HCT116 (cell line): ENCODE measurements around the gene VWA1. TPM values are rescaled to one million over a fixed set of nuclear protein-coding genes. Genes with fewer than 3 reads are reported as not detected.
A peak's percentile ranks its signal among the peaks of the same experiment; 100 is the strongest.

Experiments used
- ATAC-seq: fragments of 200-7000 bp; cut with Tn5 transposase; 2 replicates; pipeline ENCODE4 v1.9.1; 2020; ENCODE audit warnings: mild to moderate bottlenecking, moderate library complexity
- BruUV-seq: library from RNA; stranded (reverse); fragments of 400-500 nt; replicated peaks from 2 replicates; lab custom pipeline; 2021; lab: Mats Ljungman, UMichigan
- CTCF ChIA-PET: fragments of 300-600 bp; sonication (Branson Sonifier 250); formaldehyde crosslinking; loops from one replicate; lab custom pipeline; 2021; ENCODE audit warnings: antibody characterized with exemption; lab: Charles Lee
- POLR2A ChIA-PET: fragments of 300-600, 350-600 bp; sonication (Branson Sonifier 250); formaldehyde crosslinking; loops from one replicate; lab custom pipeline; 2021; ENCODE audit warnings: antibody characterized with exemption; lab: Charles Lee
- RAD21 ChIA-PET, 2 experiments: fragments of 300-600 bp; sonication (Branson Sonifier 250); formaldehyde crosslinking; loops; one replicate each; lab custom pipeline; 2023; ENCODE audit warnings: low total read pairs in 2 of 2; ENCODE audit not compliant: uncharacterized antibody in 2 of 2, unreplicated experiment in 2 of 2, low non-redundant PET in 1 of 2; lab: Charles Lee
- DNase-seq: peaks from one replicate; pipeline ENCODE4 v3.0.0-alpha.2; 2010; ENCODE audit warnings: low read depth, low spot score
- H2AFZ ChIP-seq: fragments of 200-600 bp; shearing (Covaris generic), sonication (generic); 2 replicates; pipeline ENCODE4 v1.6.1; 2017; ENCODE audit warnings: low read depth, mixed run types, mixed read lengths, antibody characterized with exemption, low read length; ENCODE audit not compliant: poor library complexity, severe bottlenecking
- H3K27ac ChIP-seq: 2 replicates; pipeline ENCODE4 v1.5.1; 2012; ENCODE audit warnings: low read depth, low read length
- H3K27me3 ChIP-seq: fragments of 200-600 bp; sonication (generic); 2 replicates; pipeline ENCODE4 v1.6.1; 2016; ENCODE audit warnings: mixed run types, low read length, mixed read lengths; ENCODE audit not compliant: insufficient read depth
- H3K36me3 ChIP-seq, 2 experiments: fragments of 200-500 bp in 1 of 2; fragments of 200-600 bp in 1 of 2; sonication (Bioruptor generic) in 1 of 2; sonication (generic) in 1 of 2; 2 replicates each; pipeline versions ENCODE4 v1.5.1 to v1.6.1; 2014 to 2016; ENCODE audit warnings: low read length in 2 of 2, inconsistent platforms in 1 of 2, mixed read lengths in 1 of 2, mixed run types in 1 of 2; ENCODE audit not compliant: insufficient read depth in 2 of 2, control insufficient read depth in 1 of 2
- H3K4me1 ChIP-seq, 2 experiments: fragments of 200-600 bp in 1 of 2; sonication (generic) in 1 of 2; 2 replicates each; pipeline versions ENCODE4 v1.5.1 to v1.6.1; 2012 to 2017; ENCODE audit warnings: low read length in 2 of 2, inconsistent platforms in 1 of 2, mild to moderate bottlenecking in 1 of 2, mixed read lengths in 1 of 2, mixed run types in 1 of 2, moderate library complexity in 1 of 2; ENCODE audit not compliant: insufficient read depth in 2 of 2, control insufficient read depth in 1 of 2
- H3K4me2 ChIP-seq: fragments of 200-600 bp; sonication (generic); 2 replicates; pipeline ENCODE4 v1.6.1; 2017; ENCODE audit warnings: mixed run types, low read length, mixed read lengths
- H3K4me3 ChIP-seq, 2 experiments: fragments of 200-600 bp in 1 of 2; sonication (generic) in 1 of 2; replicated peaks in 1 of 2; 2 replicates each; pipeline ENCODE4 v1.5.1; 2011 to 2016; ENCODE audit warnings: low read length in 2 of 2, control low read depth in 1 of 2, low read depth in 1 of 2, mild to moderate bottlenecking in 1 of 2, mixed read lengths in 1 of 2, mixed run types in 1 of 2
- H3K79me2 ChIP-seq: fragments of 200-600 bp; sonication (generic); 2 replicates; pipeline ENCODE4 v1.6.1; 2017; ENCODE audit warnings: mild to moderate bottlenecking, mixed run types, low read length, moderate library complexity, mixed read lengths; ENCODE audit not compliant: insufficient read depth
- H3K9ac ChIP-seq: fragments of 200-600 bp; sonication (generic); 2 replicates; pipeline ENCODE4 v1.6.1; 2016; ENCODE audit warnings: low read length, mixed read lengths
- H3K9me2 ChIP-seq: fragments of 200-600 bp; sonication (generic), shearing (Covaris generic); 2 replicates; pipeline ENCODE4 v1.6.1; 2017; ENCODE audit warnings: mixed run types, mild to moderate bottlenecking, moderate library complexity; ENCODE audit not compliant: insufficient read depth
- H3K9me3 ChIP-seq, 2 experiments: fragments of 200-500 bp in 1 of 2; fragments of 200-600 bp in 1 of 2; sonication (Bioruptor generic) in 1 of 2; sonication (generic) in 1 of 2; 2 replicates each; pipeline ENCODE4 v1.6.1; 2014 to 2017; ENCODE audit warnings: low read length in 2 of 2, mixed read lengths in 2 of 2, inconsistent platforms in 1 of 2, low read depth in 1 of 2, mild to moderate bottlenecking in 1 of 2, mixed run types in 1 of 2, moderate library complexity in 1 of 2; ENCODE audit not compliant: control insufficient read depth in 1 of 2, insufficient read depth in 1 of 2
- H4K20me1 ChIP-seq: fragments of 200-600 bp; sonication (generic), shearing (Covaris generic); 2 replicates; pipeline ENCODE4 v1.6.1; 2017; ENCODE audit warnings: mixed run types, mild to moderate bottlenecking, moderate library complexity; ENCODE audit not compliant: insufficient read depth
- CBX3 ChIP-seq: IDR thresholded peaks from 2 replicates; pipeline ENCODE4 v1.6.1; 2012; ENCODE audit warnings: low read depth
- CEBPB ChIP-seq: IDR thresholded peaks from 2 replicates; pipeline ENCODE4 v1.6.1; 2012; ENCODE audit warnings: low read depth
- CTCF ChIP-seq, 3 experiments: fragments of 200-600 bp in 1 of 3; sonication (generic) in 1 of 3; IDR thresholded peaks in 2 of 3; conservative IDR thresholded peaks in 1 of 3; 2 replicates each; pipeline ENCODE4 v1.5.1; 2012 to 2017; ENCODE audit warnings: low read depth in 2 of 3, low read length in 2 of 3, antibody characterized with exemption in 1 of 3, borderline replicate concordance in 1 of 3, control low read depth in 1 of 3, mild to moderate bottlenecking in 1 of 3, mixed read lengths in 1 of 3, mixed run types in 1 of 3, moderate library complexity in 1 of 3; ENCODE audit not compliant: insufficient read depth in 1 of 3
- EGR1 ChIP-seq: IDR thresholded peaks from 2 replicates; pipeline ENCODE4 v1.6.1; 2012; ENCODE audit warnings: low read depth
- EZH2 ChIP-seq: fragments of 200-600 bp; sonication (generic); IDR thresholded peaks from 2 replicates; pipeline ENCODE4 v1.6.1; 2017; ENCODE audit warnings: antibody characterized with exemption, mixed run types
- EZH2phosphoT487 ChIP-seq: fragments of 200-600 bp; IDR thresholded peaks from 2 replicates; pipeline ENCODE4 v1.6.1; 2018; ENCODE audit warnings: antibody characterized with exemption, borderline replicate concordance
- FOSL1 ChIP-seq: IDR thresholded peaks from 2 replicates; pipeline ENCODE4 v1.6.1; 2012; ENCODE audit warnings: low read depth
- JUND ChIP-seq: IDR thresholded peaks from 2 replicates; pipeline ENCODE4 v1.6.1; 2012
- MAX ChIP-seq: IDR thresholded peaks from 2 replicates; pipeline ENCODE4 v1.6.1; 2012
- POLR2A ChIP-seq: IDR thresholded peaks from 2 replicates; pipeline ENCODE4 v1.7.0; 2011; ENCODE audit warnings: borderline replicate concordance; ENCODE audit not compliant: insufficient read depth, insufficient read length; ENCODE audit errors: extremely low read depth
- POLR2AphosphoS5 ChIP-seq: IDR thresholded peaks from 2 replicates; pipeline ENCODE4 v1.6.1; 2011; ENCODE audit warnings: mild to moderate bottlenecking, low read depth, low read length, moderate library complexity
- SIN3A ChIP-seq: IDR thresholded peaks from 2 replicates; pipeline ENCODE4 v1.6.1; 2012; ENCODE audit warnings: low read depth
- SP1 ChIP-seq: IDR thresholded peaks from 2 replicates; pipeline ENCODE4 v1.6.1; 2012; ENCODE audit warnings: low read depth
- SRF ChIP-seq: IDR thresholded peaks from 2 replicates; pipeline ENCODE4 v1.6.1; 2012; ENCODE audit warnings: low read depth
- TCF7L2 ChIP-seq: IDR thresholded peaks from 2 replicates; pipeline ENCODE4 v1.7.0; 2011; ENCODE audit warnings: borderline replicate concordance, inconsistent platforms; ENCODE audit not compliant: insufficient read depth, insufficient read length; ENCODE audit errors: extremely low read depth
- YY1 ChIP-seq: IDR thresholded peaks from 2 replicates; pipeline ENCODE4 v1.6.1; 2011; ENCODE audit warnings: low read length, low read depth, moderate library complexity, mild to moderate bottlenecking; ENCODE audit not compliant: insufficient replicate concordance; ENCODE audit errors: extremely low read depth
- ZBTB33 ChIP-seq: IDR thresholded peaks from 2 replicates; pipeline ENCODE4 v1.6.1; 2011; ENCODE audit warnings: mild to moderate bottlenecking, low read length, moderate library complexity; ENCODE audit not compliant: insufficient replicate concordance; ENCODE audit errors: extremely low read depth
- ZFX ChIP-seq: fragments of 450-650 bp; IDR thresholded peaks from 2 replicates; pipeline ENCODE4 v1.6.1; 2017
- ZNF274 ChIP-seq: fragments of 200-500 bp; sonication (Bioruptor generic); IDR thresholded peaks from 2 replicates; pipeline ENCODE4 v1.6.1; 2014; ENCODE audit warnings: mild to moderate bottlenecking, low read depth, low read length, inconsistent platforms
- intact Hi-C: fragments of 100-400 bp; cut with micrococcal nuclease; formaldehyde crosslinking; loops from 2 replicates; pipeline ENCODE4 v1.10.0; 2022
- total RNA-seq: library from RNA; stranded (reverse); gene quantifications from one replicate; pipeline ENCODE4 v1.2.1, GENCODE V29; 2021; ENCODE audit not compliant: unreplicated experiment

Gene VWA1
- total RNA-seq, 1 experiment from 2014 or later = 50.6 TPM

- ATAC-seq = peak; percentile 26
- peak overlapping the region; percentile 72 to 92 for H3K4me3 ChIP-seq
- H3K4me1 ChIP-seq = peaks cover 12 to 20% of the 10 kb centered on the region in 2 experiments; a peak in 3 of 4 replicates
- H3K9me3 ChIP-seq = no peaks in the 10 kb centered on the region
- H3K9me2 ChIP-seq = no peaks in the 10 kb centered on the region
- TSS peak; percentile 97 for BruUV-seq
- peaks cover 5% of the 10 kb centered on the region; the same call in 1 of the 2 replicates for H4K20me1 ChIP-seq
- peak overlapping the region; percentile 85 for H3K4me2 ChIP-seq
- H3K79me2 ChIP-seq = peaks cover 46% of the 10 kb centered on the region
- H3K9ac ChIP-seq = peak overlapping the region; percentile 74
- H3K36me3 ChIP-seq = peaks cover 0 to 7% of the 10 kb centered on the region in 2 experiments; a peak in 1 of 4 replicates
- no peak for DNase-seq
- POLR2A ChIA-PET = no interaction called here
- CTCF ChIA-PET = interaction anchor here (1.5 kb wide), 1 partner anchor 34 kb away, joined by 4 read pairs; no protein-coding TSS in a partner anchor
- peak overlapping the region; percentile 82 for H3K27ac ChIP-seq
- TF ChIP-seq JUND = no peak
- TF ChIP-seq SP1 = no peak
- no peak for TF ChIP-seq POLR2AphosphoS5
- TF ChIP-seq YY1 = no peak
- no peak for TF ChIP-seq TCF7L2
- no peak for TF ChIP-seq MAX
- TF ChIP-seq CBX3 = no peak
- TF ChIP-seq CTCF (IDR thresholded peaks at IDR 0.05 in 2 of 3, conservative IDR thresholded peaks at IDR 0.05 in 1 of 3; ENCODE audit: borderline replicate concordance in 1 of 3, insufficient read depth in 1 of 3, low read depth in 2 of 3, low read length in 2 of 3) = no peak
- no peak for TF ChIP-seq ZNF274
- TF ChIP-seq ZFX = no peak
- TF ChIP-seq POLR2A = no peak
- TF ChIP-seq FOSL1 = no peak
- TF ChIP-seq EZH2phosphoT487 = no peak
- no peak for TF ChIP-seq EGR1
- TF ChIP-seq CEBPB = no peak
- no peak for TF ChIP-seq EZH2
- TF ChIP-seq SRF = no peak
- no peak for TF ChIP-seq SIN3A
- no peak for TF ChIP-seq ZBTB33
- TF ChIP-seq, all 23 proteins: peak for 0
- intact Hi-C loops = no loop called here
- H3K27me3 ChIP-seq = no peaks in the 10 kb centered on the region
- no peak overlapping the region for H2AFZ ChIP-seq
- RAD21 ChIA-PET = no interaction called here
Measured at GRCh38 chr1:1470626-1471388, 35.3 kb downstream of the VWA1 start.
